ENCODE results near the gene FFAR3.

DNA sequence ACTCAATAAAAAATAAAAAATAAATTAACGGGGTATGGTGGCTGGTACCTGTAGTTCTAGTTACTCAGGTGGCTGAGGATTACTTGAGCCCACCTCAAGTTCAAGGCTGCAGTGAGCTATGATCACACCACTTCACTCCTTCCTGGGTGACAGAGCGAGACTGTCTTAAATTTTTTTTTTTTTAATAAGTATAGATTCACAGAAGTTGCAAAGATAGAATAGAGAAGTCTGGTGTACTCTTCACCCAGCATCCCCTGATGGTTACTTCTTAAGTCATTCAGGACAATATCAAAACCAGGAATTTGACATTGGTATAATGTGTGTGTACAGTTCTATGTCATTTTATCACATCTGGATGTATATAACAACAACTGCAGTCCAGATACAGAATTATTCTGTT, 37.0 kb upstream of the FFAR3 start:
- TF ChIP-seq, protein P1, sequence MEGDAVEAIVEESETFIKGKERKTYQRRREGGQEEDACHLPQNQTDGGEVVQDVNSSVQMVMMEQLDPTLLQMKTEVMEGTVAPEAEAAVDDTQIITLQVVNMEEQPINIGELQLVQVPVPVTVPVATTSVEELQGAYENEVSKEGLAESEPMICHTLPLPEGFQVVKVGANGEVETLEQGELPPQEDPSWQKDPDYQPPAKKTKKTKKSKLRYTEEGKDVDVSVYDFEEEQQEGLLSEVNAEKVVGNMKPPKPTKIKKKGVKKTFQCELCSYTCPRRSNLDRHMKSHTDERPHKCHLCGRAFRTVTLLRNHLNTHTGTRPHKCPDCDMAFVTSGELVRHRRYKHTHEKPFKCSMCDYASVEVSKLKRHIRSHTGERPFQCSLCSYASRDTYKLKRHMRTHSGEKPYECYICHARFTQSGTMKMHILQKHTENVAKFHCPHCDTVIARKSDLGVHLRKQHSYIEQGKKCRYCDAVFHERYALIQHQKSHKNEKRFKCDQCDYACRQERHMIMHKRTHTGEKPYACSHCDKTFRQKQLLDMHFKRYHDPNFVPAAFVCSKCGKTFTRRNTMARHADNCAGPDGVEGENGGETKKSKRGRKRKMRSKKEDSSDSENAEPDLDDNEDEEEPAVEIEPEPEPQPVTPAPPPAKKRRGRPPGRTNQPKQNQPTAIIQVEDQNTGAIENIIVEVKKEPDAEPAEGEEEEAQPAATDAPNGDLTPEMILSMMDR (IDR thresholded peaks at IDR 0.05), result no peak
- TF ChIP-seq EP300 (IDR thresholded peaks at IDR 0.05), result no peak
